ENCODE data around the gene SEM1.
"Not testable (repeated sequence)": the region's sequence is repeated elsewhere in the genome, so short reads cannot be mapped to it uniquely, and the experiment has no call there.

SEM1 gene

DNA sequence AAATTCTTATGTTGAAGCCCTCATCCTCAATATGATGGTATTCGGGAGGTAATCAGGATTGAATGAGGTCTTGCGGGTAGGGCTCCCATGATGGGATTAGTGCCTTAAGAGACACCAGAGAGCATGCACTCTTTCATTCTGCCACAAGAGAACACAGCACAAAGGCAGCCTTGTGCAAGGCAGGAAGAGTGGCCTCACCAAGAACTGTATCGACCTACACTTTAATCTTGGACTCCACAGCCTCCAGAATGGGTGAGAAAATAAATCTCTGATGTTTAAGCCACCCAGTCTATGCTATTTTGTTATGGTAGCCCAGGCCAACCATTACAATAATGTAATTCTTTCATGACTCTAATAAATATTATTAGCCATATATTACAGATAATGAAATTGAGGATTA, 8.4 kb downstream of the SEM1 start:
- peaks cover 18% of the 10 kb centered on the region for H3K36me3 ChIP-seq (ENCODE audit: control insufficient read depth, insufficient read depth, low read length)
- H3K27ac ChIP-seq (ENCODE audit: low read depth, low read length) = no peak overlapping the region
- no peak overlapping the region for H3K9ac ChIP-seq (ENCODE audit: low read length)
- no peaks in the 10 kb centered on the region for H3K9me3 ChIP-seq (ENCODE audit: control insufficient read depth, insufficient read depth, low read depth, low read length)
- H3K4me1 ChIP-seq (ENCODE audit: control insufficient read depth, insufficient read depth, low read length) = no peaks in the 10 kb centered on the region
- H3K27me3 ChIP-seq (ENCODE audit: control insufficient read depth, insufficient read depth, low read length) = no peaks in the 10 kb centered on the region
- no peak overlapping the region for H3K4me3 ChIP-seq (ENCODE audit: low read depth, low read length)

DNA sequence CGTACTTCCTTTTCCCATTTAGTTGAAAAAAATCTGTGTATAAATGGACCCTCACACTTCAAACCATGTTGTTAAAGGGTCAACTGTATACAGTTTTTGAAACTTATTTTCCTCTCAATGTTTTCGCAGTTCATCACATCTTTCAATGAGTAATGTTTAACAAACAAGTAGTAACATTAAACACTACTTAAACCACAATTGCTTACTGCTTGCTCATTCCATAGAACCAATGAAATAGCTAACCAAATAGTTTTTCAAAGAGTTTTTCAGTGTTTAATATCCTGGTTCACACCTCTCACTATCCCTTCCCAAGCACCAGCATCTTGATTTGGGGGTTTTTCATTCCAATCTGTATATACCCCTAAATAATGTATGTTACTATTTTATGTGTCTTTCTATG, 9.1 kb downstream of the SEM1 start:
- H3K36me3 ChIP-seq (ENCODE audit: control insufficient read depth, insufficient read depth, low read length) = peaks cover 14% of the 10 kb centered on the region

DNA sequence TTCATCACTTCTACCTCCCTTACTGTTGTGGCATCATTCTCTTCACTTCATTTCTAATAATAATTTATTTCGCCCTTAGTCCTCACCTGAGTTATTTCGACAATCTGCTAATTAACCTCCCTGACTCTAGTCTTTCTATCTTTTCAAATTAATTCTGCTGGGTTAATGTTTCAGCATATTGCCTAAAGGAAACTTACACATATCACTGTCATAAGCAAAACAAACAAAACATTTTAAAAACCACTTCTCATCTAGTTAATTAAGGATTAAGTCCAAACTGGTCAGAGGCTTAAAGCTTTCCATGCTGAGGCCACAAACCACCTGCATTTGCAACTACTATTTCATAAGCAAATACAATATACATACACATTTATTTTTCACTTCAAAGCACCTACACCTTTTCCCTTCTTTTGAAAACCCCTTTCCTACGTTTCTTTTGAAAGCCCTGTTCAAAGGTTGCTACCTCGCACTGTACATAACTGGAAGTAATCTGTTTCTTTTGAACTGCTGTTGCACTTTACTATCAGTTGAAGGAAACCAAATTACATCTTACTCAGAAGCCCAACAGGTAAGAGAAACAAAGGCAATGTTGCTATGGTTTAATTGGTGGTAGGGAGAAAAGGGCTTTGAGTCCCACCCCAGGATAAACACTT, 10.3 kb downstream of the SEM1 start:
- Histone ChIP-seq H3K9ac (ENCODE audit: low read length) (no peak overlapping the region), H3K27me3 (ENCODE audit: control insufficient read depth, insufficient read depth, low read length) (no peaks in the 10 kb centered on the region), H3K4me3 (ENCODE audit: low read depth, low read length) (no peak overlapping the region), H3K36me3 (ENCODE audit: control insufficient read depth, insufficient read depth, low read length) (peaks cover 13% of the 10 kb centered on the region), H3K4me1 (ENCODE audit: control insufficient read depth, insufficient read depth, low read length) (no peaks in the 10 kb centered on the region), H3K27ac (ENCODE audit: low read depth, low read length) (no peak overlapping the region), H3K9me3 (ENCODE audit: control insufficient read depth, insufficient read depth, low read depth, low read length) (no peaks in the 10 kb centered on the region)

More for the DNA sequence above, 9.1 kb downstream of the SEM1 start:
- Histone ChIP-seq H3K4me3 (ENCODE audit: low read depth, low read length) (no peak overlapping the region), H3K9me3 (ENCODE audit: control insufficient read depth, insufficient read depth, low read depth, low read length) (no peaks in the 10 kb centered on the region), H3K4me1 (ENCODE audit: control insufficient read depth, insufficient read depth, low read length) (no peaks in the 10 kb centered on the region), H3K9ac (ENCODE audit: low read length) (no peak overlapping the region), H3K27ac (ENCODE audit: low read depth, low read length) (no peak overlapping the region), H3K27me3 (ENCODE audit: control insufficient read depth, insufficient read depth, low read length) (no peaks in the 10 kb centered on the region)

DNA sequence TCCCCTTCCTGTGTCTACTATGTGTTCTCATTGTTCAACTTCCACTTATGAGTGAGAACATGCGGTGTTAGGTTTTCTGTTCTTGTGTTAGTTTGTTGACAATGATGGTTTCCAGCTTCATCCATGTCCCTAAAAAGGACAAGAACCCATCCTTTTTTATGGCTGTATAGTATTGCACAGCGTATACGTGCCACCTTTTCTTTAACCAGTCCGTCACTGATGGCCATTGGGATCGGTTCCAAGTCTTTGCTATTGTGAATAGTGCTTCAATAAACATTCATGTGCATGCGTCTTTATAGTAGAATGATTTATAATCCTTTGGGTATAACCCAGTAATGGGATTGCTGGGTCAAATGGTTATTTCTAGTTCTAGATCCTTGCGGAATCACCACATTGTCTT, 11.2 kb downstream of the SEM1 start:
- H3K4me3 ChIP-seq (ENCODE audit: low read depth, low read length); H3K9me3 ChIP-seq (ENCODE audit: control insufficient read depth, insufficient read depth, low read depth, low read length); H3K27me3 ChIP-seq (ENCODE audit: control insufficient read depth, insufficient read depth, low read length); H3K27ac ChIP-seq (ENCODE audit: low read depth, low read length); H3K9ac ChIP-seq (ENCODE audit: low read length); H3K4me1 ChIP-seq (ENCODE audit: control insufficient read depth, insufficient read depth, low read length): not testable (repeated sequence)
- H3K36me3 ChIP-seq (ENCODE audit: control insufficient read depth, insufficient read depth, low read length) = peaks cover 19% of the 10 kb centered on the region

DNA sequence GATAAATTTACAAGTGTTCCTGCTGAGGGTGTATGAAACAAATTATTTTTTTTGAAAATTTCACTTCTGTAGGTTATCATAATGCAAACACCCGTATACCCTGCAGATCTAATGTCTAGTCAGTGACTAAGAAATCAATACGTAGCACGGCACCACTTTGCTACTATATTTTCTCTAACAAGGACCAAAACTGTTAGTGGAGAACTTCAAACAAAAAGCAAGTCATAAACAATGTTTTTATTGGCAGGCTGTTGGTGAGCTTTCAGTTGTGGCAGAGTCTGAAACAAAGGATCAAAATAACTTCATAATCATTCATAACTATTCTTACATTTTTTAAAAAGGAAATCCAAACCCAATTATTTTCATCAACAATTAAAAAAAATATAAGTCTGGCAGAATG, 11.8 kb downstream of the SEM1 start:
- H3K27ac ChIP-seq (ENCODE audit: low read depth, low read length) = no peak overlapping the region
- H3K36me3 ChIP-seq (ENCODE audit: control insufficient read depth, insufficient read depth, low read length) = peaks cover 18% of the 10 kb centered on the region
- no peaks in the 10 kb centered on the region for H3K27me3 ChIP-seq (ENCODE audit: control insufficient read depth, insufficient read depth, low read length)
- H3K4me3 ChIP-seq (ENCODE audit: low read depth, low read length) = no peak overlapping the region
- no peak overlapping the region for H3K9ac ChIP-seq (ENCODE audit: low read length)
- no peaks in the 10 kb centered on the region for H3K4me1 ChIP-seq (ENCODE audit: control insufficient read depth, insufficient read depth, low read length)
- H3K9me3 ChIP-seq (ENCODE audit: control insufficient read depth, insufficient read depth, low read depth, low read length) = no peaks in the 10 kb centered on the region

DNA sequence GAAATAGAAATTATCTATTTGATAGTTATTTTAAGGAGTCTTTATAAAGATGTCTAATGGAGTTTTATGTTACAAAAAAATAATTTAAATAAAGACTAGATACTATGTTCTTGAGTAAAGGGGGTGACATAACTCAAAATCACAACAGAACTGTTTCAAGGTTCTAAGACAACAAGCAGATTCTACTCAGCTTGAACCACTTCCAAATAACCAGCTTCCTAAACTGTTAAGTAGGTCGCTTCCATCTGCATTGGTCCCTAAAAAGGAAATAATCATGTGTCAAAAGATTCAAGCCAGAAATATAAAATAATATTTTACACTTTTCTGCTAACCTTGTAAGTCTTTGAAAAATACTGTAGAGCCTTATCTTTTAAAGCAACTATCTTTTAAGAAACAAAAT, 14.1 kb downstream of the SEM1 start:
- Histone ChIP-seq H3K9me3 (ENCODE audit: control insufficient read depth, insufficient read depth, low read depth, low read length) (no peaks in the 10 kb centered on the region), H3K4me1 (ENCODE audit: control insufficient read depth, insufficient read depth, low read length) (no peaks in the 10 kb centered on the region), H3K27me3 (ENCODE audit: control insufficient read depth, insufficient read depth, low read length) (no peaks in the 10 kb centered on the region), H3K27ac (ENCODE audit: low read depth, low read length) (no peak overlapping the region), H3K36me3 (ENCODE audit: control insufficient read depth, insufficient read depth, low read length) (peaks cover 23% of the 10 kb centered on the region), H3K9ac (ENCODE audit: low read length) (no peak overlapping the region), H3K4me3 (ENCODE audit: low read depth, low read length) (no peak overlapping the region)

DNA sequence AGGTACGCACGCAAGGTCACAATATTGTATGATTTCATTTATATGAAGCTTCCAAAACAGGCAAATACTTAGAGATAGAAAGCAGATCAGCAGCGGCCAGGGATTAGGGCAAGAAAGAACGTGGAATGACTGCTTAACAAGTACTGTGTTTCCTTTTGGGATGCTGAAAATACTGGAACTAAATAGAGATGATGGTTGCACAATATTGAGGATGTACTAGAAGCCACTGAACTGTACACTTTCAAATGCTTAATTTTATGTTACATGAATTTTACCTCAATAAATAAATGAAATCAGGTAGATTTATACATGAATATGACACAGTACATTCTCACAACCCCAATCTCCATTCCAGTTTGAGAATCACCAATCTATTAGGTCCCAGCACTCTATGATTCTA, 15.6 kb downstream of the SEM1 start:
- H3K36me3 ChIP-seq (ENCODE audit: control insufficient read depth, insufficient read depth, low read length) = peaks cover 34% of the 10 kb centered on the region
- H3K9me3 ChIP-seq (ENCODE audit: control insufficient read depth, insufficient read depth, low read depth, low read length) = no peaks in the 10 kb centered on the region
- no peak overlapping the region for H3K9ac ChIP-seq (ENCODE audit: low read length)
- H3K27me3 ChIP-seq (ENCODE audit: control insufficient read depth, insufficient read depth, low read length) = no peaks in the 10 kb centered on the region
- H3K4me3 ChIP-seq (ENCODE audit: low read depth, low read length) = no peak overlapping the region
- no peaks in the 10 kb centered on the region for H3K4me1 ChIP-seq (ENCODE audit: control insufficient read depth, insufficient read depth, low read length)
- H3K27ac ChIP-seq (ENCODE audit: low read depth, low read length) = no peak overlapping the region

DNA sequence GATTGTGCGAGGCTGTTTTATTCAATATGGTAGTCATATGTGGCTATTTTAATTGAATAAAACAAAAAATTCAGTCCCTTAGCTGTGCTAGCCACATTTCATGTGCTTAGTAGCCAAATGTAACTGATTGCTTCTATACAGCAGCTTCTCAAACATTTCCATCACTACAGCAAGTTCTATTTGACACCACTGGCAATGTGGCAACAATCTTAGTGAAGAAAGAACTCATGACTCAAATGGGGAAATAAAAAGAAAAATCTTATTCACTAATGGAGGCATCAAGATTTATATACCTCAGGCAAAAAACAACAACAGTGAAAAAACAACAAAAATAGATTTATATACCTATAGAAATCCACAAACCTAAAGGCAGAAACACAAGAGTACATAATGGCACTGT, 17.9 kb downstream of the SEM1 start:
- Histone ChIP-seq H3K27me3 (ENCODE audit: control insufficient read depth, insufficient read depth, low read length) (no peaks in the 10 kb centered on the region), H3K36me3 (ENCODE audit: control insufficient read depth, insufficient read depth, low read length) (peaks cover 45% of the 10 kb centered on the region), H3K4me1 (ENCODE audit: control insufficient read depth, insufficient read depth, low read length) (no peaks in the 10 kb centered on the region), H3K4me3 (ENCODE audit: low read depth, low read length) (no peak overlapping the region), H3K27ac (ENCODE audit: low read depth, low read length) (no peak overlapping the region), H3K9ac (ENCODE audit: low read length) (no peak overlapping the region), H3K9me3 (ENCODE audit: control insufficient read depth, insufficient read depth, low read depth, low read length) (no peaks in the 10 kb centered on the region)

DNA sequence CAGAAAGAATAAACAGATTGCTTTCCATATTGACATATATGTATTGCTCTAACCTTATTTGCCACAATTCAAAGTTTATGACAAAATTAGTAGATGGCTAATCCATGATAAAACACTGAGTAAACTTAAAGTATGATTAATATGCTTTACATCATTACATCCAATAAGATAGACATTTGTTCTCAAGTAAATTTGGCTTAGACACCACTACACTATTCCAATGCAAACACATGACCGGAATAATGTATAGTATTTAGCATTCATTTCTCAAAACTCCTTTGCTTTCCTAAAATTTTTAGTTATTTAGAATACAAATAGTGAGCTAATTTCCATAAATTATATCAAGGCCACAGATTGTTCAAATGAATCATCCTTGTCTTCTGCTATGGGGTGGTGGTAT, 20.2 kb downstream of the SEM1 start:
- H3K9me3 ChIP-seq (ENCODE audit: control insufficient read depth, insufficient read depth, low read depth, low read length) = no peaks in the 10 kb centered on the region
- H3K27me3 ChIP-seq (ENCODE audit: control insufficient read depth, insufficient read depth, low read length) = no peaks in the 10 kb centered on the region
- H3K9ac ChIP-seq (ENCODE audit: low read length) = no peak overlapping the region
- no peak overlapping the region for H3K27ac ChIP-seq (ENCODE audit: low read depth, low read length)
- no peak overlapping the region for H3K4me3 ChIP-seq (ENCODE audit: low read depth, low read length)
- peaks cover 42% of the 10 kb centered on the region for H3K36me3 ChIP-seq (ENCODE audit: control insufficient read depth, insufficient read depth, low read length)
- no peaks in the 10 kb centered on the region for H3K4me1 ChIP-seq (ENCODE audit: control insufficient read depth, insufficient read depth, low read length)

DNA sequence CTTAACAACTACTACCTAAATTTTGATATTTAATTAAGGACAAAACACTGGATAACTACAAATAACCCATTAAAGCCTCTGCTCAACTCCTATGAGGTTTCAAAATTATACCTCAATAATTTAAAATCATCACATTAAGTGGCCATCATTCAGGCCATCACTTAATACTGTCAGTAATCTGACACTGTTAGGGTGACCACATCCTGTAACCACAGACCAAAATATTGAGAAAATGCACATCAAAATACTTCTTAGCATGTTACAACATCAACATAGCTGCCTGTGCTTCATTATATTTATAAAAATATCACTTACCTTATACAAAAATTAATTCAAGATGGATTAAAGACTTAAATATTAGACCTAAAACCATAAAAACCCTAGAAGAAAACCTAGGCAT, 23.3 kb downstream of the SEM1 start:
- H3K36me3 ChIP-seq (ENCODE audit: control insufficient read depth, insufficient read depth, low read length) = peaks cover 30% of the 10 kb centered on the region
- no peak overlapping the region for H3K4me3 ChIP-seq (ENCODE audit: low read depth, low read length)

DNA sequence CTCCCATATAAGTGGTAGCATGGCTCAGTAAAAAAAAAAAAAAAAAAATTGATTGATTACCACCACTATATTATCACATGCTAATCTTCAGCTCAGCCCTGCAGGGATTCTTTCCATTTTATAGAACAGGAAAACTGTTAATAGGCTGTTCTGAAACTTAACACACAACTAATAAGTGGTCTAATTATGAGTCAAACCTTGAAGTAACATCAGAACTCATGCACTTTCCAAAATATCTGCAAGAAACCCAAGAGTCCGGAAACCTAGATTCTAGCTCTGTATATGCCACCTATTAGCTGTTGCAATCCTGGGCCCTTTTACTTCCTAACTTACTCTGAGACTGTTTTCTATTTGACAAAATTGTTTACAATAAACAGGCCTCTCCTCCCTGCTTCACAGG, 23.9 kb downstream of the SEM1 start:
- Histone ChIP-seq H3K36me3 (ENCODE audit: control insufficient read depth, insufficient read depth, low read length) (peaks cover 25% of the 10 kb centered on the region), H3K27ac (ENCODE audit: low read depth, low read length) (no peak overlapping the region), H3K4me1 (ENCODE audit: control insufficient read depth, insufficient read depth, low read length) (no peaks in the 10 kb centered on the region), H3K27me3 (ENCODE audit: control insufficient read depth, insufficient read depth, low read length) (no peaks in the 10 kb centered on the region), H3K9ac (ENCODE audit: low read length) (no peak overlapping the region), H3K4me3 (ENCODE audit: low read depth, low read length) (no peak overlapping the region), H3K9me3 (ENCODE audit: control insufficient read depth, insufficient read depth, low read depth, low read length) (0 out of 2 replicates have a peak, but pooled peaks cover 2% of the 10 kb centered on the region)

More for the DNA sequence above, 23.3 kb downstream of the SEM1 start:
- no peak overlapping the region for H3K9ac ChIP-seq (ENCODE audit: low read length)
- no peaks in the 10 kb centered on the region for H3K4me1 ChIP-seq (ENCODE audit: control insufficient read depth, insufficient read depth, low read length)
- H3K27me3 ChIP-seq (ENCODE audit: control insufficient read depth, insufficient read depth, low read length) = no peaks in the 10 kb centered on the region
- 0 out of 2 replicates have a peak, but pooled peaks cover 2% of the 10 kb centered on the region for H3K9me3 ChIP-seq (ENCODE audit: control insufficient read depth, insufficient read depth, low read depth, low read length)
- H3K27ac ChIP-seq (ENCODE audit: low read depth, low read length) = no peak overlapping the region

DNA sequence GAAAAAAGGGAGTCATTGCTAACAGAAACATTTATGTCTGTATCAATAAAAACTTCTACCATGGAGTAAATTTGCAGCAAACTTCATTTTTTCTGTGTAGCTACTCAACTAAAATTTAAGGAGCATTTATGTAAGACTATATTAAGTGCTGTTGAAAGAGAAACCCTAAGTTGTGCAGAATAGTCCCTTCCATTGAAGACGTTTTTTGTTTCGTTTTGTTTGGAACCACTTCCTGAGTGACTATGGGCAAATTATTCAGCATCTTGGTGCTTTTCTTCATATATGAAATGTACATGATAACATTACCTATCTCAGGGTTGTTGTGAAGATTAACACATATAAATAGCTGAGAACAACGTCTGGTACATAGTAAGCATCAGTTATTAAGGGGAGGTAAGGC, 24.3 kb downstream of the SEM1 start:
- 0 out of 2 replicates have a peak, but pooled peaks cover 2% of the 10 kb centered on the region for H3K9me3 ChIP-seq (ENCODE audit: control insufficient read depth, insufficient read depth, low read depth, low read length)
- H3K27ac ChIP-seq (ENCODE audit: low read depth, low read length) = no peak overlapping the region
- H3K4me3 ChIP-seq (ENCODE audit: low read depth, low read length) = no peak overlapping the region
- H3K27me3 ChIP-seq (ENCODE audit: control insufficient read depth, insufficient read depth, low read length) = no peaks in the 10 kb centered on the region
- peaks cover 23% of the 10 kb centered on the region for H3K36me3 ChIP-seq (ENCODE audit: control insufficient read depth, insufficient read depth, low read length)
- no peaks in the 10 kb centered on the region for H3K4me1 ChIP-seq (ENCODE audit: control insufficient read depth, insufficient read depth, low read length)
- no peak overlapping the region for H3K9ac ChIP-seq (ENCODE audit: low read length)

Measured in HUES6 (cell line).